HG02981 (cell line): ENCODE data around the gene LCP2.

Experiments
- ATAC-seq: cut with Tn5 transposase; IDR thresholded peaks from one replicate; pipeline ENCODE4 v1.9.1; 2021; ENCODE audit warnings: mild to moderate bottlenecking, moderate library complexity; ENCODE audit not compliant: unreplicated experiment

The LCP2 gene

DNA sequence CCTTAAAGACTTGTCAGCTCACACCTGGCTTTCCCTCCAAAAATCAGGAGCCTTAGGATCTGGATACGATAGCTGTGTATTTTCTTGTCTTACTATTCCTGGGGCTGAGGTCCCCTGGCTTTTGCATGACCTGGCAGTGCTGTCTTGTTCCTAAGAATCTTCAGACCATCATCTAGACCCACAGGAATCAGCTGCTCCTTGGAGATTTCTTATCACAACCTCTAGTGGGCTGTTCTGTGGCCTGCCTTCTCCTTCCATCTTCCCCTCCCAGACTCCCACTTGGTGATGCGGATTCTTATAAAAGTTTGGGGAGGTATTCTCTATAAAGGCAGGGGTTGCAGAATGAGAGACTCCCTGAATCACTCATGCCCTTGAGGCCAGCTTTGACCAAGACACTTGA lies 21.4 kb downstream of the LCP2 start:
- no peak for ATAC-seq

DNA sequence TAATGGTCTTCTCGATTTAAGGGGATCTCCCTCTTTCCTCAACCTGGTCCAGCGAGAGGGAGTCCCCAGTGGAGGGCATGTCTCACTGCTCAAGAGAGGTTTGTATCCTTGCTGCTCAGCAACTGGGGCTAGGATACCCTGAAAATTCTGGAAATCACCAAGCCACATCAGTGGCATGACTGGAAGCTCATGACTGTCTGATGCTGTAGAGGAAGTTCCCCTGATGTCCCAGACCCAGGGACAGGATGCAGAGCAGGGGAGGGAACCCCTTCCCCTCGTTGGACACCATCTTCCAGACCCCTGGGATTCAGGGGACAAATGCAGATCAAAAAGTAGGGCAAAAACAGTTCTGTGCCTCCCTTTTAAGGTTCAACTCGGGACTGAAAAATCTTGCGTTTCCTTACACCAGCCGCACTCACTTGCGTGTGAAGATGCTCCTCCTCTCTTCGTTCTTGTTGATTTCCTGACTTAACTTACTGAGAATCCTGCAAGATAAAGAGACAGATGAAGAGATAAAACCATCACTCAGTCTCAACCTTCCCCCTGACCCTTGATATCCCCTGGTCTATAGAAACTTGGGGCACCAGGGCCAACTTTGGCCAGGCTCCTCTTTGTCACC lies 22.1 kb downstream of the LCP2 start:
- no peak for ATAC-seq

DNA sequence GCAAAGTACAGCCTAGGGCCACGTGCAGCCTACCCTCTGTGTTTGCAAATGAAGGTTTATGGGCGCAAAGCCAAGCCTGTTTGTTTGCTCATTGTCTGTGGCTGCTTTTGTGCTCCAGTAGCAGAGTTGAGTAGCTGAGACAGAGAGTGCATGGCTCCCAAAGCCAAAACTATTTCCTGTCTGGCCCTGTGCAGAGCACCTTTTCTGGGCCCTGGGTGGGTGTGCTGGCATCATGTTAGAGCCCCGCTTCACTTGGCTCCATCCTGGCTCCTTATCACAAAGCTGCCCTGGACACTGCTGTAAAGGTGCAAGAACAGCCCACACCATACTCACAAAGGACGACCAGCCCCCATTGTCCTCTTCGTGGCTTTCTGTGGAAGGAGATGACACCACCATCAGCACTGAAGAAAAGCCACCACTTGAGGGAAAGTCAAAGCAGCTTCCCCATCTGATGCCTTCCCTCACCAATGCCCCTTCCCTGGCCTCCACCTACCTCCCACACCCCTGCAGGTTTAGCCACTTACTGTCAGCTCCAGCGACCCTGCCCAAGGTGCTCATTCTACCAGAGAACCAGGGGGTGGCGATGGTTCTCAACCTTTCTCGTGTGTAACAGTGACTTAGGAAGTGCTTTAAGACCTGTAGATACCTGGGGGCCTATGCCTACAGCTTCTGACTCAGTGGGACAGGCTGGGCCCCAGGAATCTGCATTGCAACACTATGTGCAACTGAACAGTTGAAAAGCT lies 23.4 kb downstream of the LCP2 start:
- ATAC-seq: no peak

DNA sequence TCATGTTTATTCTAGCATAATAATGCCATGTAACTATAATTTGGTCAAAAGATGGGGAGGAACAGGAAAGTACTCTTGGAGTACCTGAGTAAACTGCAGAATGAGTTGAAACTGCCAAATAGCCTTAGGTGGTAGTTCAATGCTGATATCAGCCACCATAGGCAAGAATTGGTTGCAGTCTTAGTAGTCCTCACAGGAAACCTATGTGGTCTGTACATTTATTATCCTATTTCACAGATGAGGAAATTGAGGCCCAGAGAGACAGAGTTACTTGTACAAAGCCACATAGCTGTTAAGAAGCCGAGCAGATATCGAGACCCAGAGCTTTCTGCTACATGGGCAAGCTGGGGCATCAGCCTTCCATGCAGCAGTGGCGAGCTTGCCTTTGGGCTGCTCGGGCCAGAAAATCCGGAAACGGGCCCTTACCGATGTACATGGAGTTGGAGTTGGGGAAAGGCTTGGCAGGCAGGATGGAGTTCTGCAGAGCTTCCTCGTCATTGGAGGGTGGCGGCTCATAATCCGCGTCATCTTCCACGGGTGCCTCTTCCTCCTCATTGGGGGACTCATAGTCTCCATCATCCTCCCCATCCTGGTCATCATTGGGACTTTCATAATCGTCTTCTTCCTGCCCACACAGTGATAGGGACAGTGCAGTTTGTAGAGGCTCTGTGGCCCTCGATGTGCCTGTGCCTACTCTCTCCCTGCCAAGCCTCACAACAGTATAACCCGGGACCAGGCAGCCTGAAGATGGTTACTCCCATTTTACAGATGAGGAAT lies 27.1 kb downstream of the LCP2 start:
- no peak for ATAC-seq

DNA sequence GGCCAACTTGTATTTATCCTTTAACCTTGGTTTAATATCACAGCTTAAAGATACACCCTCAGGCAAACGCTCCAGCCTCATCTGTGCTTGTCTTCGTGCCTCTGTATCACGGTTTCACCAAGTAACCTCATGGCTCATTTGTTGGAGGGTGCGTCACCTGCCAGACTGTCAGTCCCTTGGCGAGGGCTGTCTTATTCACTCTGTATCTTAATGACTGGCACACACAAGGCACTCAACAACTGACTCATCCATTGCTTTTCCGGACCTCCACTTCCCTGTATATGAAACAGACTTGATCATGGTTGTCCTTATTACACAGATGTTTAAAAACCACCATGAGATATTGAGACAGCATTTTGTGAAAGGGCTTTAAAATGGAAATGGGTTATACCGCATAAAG lies 28.0 kb downstream of the LCP2 start:
- no peak for ATAC-seq

DNA sequence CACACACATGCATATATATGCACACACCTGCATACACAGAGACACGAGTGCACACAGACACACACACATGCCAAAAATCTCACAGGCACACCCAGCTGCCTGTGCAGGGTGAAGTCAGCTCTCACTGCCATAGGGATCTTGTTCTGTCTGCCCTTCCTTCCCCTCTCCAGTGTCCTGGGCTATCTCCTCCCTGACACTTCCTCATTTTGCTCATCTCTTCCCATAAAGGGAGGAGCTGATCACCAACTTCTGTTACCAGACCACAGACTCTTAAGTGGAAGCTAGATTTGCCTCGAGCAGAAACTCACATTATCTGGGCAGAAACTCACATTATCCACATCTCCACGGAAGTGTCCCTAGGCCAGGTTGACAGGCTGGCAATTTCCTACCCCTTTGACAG lies 28.7 kb downstream of the LCP2 start:
- ATAC-seq: no peak

DNA sequence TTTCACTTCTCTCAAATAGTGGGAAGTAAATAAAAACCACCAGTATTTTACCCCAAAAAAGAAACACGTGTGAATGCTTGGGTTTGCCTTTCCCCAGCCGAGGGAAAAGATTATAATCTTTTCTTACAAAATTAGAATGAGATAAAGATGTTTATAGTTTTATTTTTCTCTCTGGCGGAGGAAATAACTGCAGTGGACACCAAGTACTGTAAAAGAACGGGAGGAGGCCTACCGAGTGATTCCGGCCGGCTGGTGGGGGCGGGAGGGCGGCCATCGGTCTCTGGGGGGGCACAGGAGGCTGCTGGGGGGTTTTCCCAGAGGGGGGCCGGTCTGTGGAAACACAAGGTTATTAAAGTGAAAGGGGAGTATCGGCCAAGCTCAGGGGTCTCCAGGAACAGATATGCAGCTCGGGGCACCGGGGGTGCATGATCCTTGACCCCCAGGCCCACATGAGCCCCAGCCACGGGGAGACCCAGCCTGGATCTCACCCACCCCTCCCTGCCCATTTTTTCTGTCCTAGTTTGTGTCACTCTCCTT lies 29.4 kb downstream of the LCP2 start:
- ATAC-seq: no peak

DNA sequence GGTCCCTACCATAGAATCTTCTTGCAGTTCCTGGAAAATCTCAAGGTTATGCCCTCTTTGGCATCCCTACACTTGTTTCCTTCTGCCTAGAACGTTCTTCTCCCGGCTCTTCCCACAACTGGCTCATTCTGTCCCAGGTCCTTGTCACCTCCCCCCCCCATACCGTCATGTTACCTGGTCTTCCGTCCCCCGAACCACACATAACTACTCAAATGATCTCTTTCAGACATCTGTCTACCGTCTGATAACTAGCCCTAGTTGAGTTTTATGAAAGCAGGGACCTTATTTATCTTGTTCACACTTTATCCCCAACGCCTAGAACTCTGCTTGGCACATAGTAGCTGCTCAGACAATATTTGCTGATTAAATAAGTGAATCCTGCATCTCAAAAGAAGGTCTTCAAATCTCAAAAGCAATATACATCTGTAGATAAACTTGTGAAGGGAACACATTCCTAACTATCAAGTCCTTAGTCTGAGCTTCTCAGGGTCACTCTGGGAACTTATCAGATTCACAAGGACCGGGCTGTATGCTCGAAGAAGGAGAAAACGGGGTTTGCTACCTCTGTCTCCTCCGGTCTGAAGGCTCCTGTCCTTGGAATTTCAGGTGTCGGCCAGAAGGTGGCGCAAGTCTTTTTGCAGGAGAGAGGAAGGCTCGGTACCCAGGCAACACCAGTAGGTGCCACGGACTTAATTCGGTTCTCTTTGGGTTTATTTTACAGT lies 30.0 kb downstream of the LCP2 start:
- peak; percentile 77 for ATAC-seq

DNA sequence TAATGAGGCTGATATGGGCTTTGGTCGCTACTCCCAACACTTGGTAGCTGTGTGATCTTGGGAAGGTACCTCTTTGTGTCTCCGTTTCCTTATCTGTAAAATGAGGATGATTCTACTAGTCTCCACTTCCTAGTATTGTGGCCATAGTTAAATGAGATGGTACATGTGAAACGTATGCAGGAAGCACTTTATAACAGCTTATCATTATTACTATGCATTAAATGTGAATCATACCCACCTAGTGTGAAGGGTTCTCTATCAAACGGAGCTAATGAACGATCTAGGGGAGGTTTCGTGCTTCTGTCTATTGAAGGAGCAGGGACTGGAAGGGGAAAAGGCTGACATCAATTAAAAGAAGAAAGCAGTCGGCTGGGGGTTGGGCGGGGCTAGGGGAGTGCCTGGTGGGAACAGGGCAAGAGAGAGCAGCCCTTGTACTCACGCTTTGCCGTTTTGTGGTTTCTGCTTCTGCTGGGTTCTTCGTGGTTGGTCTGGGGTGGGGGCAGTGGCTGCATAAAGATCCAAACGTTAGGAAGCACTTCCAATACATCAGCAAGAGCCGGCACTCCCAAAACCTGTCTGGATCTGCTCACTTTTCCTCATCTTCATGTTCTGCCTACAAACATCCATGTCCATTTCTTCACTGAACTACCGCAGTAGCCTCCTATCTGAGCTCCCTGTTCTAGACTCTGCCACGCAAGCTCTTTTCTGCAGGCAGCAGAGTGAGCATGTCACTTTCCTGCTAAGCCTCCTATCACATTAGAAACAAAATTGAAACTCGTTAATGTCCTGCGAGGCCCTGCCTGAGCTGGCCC lies 30.8 kb downstream of the LCP2 start:
- ATAC-seq: no peak

DNA sequence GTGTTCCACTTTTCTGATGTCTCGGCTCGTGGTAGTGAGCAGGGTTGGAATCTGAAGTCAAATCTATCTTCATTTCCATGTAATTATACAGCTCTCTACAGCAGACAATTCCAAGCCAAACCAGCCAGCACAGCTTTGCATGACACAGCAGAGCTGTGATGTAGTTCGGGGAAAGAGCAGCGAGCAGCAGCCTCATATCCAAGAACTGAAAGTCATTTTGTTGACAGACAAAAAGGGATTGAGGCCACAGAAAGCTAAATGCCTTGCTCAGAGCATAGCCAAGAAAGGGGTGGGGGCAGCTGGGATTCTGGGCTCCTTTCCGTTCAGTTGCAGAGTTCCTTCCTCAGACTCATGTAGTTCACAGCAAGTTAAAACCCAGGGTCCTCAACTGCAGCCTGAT lies 32.1 kb downstream of the LCP2 start:
- ATAC-seq: no peak

DNA sequence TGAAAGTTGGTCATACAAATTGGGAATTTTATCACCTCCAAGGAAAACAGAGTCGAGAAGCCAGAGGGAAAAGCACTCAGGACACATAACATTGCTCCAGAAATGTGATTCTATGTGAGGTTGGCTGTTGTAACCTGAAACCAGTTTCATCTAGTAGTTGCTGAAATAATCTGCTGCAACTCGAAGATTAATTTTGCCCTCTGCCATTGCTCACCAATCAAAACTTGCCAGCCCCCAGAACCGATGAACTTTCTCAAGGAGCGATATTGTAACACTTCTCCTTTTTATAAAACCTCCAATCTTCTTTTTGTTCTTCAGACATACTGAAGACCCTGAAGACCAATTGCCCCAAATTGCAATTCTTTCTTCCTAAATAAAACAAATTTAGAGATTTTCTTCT lies 33.7 kb downstream of the LCP2 start:
- ATAC-seq: no peak

DNA sequence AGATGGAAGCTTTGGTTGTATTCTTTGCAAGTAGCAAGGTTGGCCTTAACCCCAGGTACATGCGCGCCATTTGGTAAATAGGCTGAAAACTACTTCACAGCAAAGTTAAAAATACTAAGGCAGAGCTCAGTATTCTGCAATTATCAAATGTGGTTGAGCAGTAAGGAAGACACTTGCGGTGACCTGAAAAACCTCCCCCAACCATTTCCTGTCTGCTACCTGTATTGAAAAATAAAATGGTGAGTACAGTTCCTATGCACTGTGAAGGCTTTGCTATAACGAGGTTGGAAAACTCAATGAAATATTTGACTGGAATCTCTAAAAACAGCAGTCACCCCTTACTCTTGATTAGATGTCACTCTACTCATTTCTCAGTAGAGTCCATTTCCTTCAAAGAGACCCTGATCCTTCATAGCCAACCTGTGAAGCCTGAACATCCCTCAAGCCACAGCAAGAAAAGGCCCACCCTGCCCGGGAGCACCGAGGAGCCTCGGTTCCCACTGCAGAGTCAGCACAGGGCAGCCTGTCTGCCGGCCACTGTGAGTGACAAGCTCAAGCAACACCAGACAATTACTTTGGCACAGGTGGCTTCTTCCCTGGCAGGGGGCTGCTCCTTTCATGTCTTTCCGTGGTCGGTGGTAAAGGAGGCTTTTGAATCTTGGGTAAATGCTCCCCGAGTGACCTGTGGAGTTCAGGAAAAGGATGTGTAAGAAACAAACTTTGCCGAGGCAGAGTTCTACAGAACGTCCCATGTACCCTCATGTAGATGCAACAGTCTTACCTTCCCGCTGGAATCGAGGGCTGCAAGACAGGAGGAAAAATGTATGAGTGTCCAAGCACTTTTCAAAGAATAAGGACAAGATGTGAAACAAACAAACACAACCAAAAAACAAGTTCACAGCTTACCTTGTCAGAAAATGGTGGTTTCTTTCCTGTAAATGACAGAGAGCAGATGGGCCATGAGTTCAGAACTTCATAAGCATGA lies 35.2 kb downstream of the LCP2 start:
- no peak for ATAC-seq

DNA sequence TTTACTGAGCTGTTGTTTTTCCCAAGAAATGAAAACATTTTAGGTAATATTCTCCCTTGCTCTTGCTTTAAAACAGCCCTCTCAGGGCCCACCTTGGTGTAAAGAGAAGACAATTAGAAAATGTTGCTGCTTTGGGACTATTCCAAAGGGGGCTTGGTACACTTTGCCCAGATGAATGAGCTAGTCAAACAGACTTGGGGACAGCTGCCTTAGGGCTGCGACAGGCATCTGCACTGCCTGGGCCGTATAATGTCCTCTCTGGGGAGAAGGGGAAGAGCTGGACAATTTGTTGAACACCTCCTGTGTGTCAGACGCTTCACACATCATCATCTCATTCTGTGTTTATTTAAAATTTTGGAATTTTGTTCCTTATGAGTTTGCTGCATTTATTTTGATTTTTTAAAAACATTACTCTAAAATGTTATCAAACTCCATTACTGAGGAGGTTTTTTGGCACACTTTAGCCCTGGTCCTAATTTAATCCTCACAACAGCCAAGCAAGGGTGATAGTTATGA lies 36.0 kb downstream of the LCP2 start:
- ATAC-seq: no peak

DNA sequence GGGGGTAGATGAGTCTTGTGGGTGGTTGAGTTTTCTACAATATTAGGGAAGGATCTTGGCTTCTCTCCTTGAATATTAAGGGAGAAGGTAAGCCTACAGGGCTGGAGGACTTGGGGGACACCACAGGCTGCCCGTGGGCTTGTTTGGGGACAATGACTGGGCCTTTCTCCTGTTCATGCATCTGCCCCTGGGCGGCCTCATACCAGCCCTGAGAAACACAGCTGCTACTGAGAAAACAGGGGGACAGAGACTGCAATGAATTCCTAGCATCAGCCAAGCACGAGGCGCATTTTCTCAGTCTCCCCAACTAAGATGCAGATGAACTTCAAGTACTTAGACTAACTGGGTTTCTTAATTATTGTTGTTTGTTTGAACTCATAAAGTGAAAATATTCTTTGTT lies 40.2 kb downstream of the LCP2 start:
- ATAC-seq: no peak

DNA sequence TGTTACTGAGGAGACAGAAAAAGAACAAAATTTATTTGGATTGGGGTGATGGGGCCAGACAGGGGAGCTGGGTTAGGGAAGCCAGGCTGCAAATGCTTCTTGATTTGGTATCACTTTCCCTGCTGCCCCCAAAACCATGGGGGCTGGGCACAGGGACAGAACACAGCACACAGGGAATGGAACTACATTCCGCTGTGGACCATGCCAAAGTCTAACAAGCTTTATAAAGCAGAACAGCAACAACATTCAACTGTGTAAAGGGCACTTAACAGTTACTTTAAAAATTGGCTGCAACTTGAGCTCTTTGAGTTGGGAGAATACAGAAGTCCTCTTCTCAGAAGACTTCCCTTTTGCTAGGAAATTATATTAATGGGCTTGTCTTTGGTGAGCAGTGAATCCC lies 41.0 kb downstream of the LCP2 start:
- ATAC-seq: no peak

DNA sequence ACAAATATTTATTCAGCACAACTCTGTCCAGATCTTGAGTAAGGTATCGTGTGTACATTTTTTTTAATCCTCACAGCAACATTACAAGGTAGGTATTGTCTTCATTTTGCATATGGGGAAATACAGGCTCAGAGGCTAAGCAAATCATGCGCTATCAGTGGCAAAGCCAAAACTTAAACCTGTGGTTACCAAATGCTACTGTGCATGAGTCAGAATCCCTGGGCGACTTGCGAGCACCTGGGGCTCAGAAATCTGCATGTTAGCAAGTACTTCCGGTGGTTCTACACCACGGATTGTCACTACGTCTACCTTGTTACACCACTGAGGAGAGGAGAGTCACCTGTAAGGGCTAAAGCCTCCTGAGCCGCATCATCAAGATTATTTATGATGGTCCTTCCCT lies 43.5 kb downstream of the LCP2 start:
- ATAC-seq: peak; percentile 96

DNA sequence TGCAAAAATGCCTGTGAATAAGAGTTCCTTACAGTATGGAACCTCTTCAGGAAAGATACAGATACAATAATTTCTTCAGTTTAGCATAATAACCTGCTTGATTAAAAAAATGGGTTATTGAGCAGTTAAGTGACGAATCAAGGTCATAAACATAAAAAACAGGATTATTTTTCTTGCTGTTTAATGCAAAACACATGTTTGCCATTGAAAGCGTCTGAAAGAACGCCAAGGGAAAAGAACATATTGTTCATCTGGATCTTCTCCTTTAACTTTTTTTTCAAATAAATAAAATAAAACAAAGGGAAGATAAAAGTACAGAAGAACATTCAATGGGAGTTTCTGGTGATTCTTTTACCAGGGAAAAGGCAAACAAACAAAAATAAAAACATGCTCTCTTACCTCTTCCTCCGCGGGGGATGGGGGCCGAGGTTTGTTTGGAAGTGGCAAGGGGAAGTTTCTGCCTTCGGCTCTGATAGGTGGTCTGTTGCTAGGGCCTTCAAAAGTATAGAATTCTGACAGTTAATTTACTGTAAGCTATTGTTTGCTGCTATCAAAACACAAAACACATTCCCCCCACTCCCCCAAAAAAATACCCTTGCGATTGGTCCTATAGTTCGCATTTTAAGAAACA lies 44.7 kb downstream of the LCP2 start:
- no peak for ATAC-seq

DNA sequence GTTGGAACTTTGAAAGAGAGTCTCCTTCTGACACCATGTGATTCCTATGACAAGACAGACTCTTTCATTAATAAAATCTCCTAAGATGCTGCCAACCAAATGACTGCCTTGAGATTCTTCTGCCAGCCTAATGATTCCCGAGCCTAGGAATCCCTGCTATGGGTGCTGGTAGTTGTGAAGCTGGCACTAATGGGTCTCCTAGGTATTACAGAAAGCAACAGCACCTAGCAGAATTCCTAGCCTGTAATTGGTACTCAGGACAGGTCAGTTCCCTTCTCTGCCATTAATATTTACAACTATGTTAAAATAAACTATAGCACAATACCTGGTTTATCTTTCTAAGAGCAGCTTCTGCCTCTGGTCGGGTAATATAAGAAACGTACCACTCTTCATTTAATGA lies 45.5 kb downstream of the LCP2 start:
- no peak for ATAC-seq

DNA sequence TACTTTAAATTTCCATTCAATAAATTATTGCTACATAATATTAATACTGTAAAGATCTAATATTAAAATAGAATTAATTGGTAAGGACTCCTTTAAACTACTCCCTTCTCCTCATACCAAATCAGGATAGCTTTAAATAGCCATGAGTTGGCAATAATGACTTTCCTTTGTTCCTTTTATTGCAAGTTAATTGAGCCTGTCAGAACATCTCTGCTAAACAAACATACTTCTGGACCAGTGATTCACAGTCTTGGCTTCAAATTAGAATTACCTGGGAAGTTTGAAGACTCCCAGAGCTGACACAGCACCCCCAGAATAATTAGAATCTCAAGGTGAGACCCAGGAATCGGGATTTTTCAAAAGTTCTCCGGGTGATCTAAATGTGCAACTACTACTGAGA lies 46.1 kb downstream of the LCP2 start:
- no peak for ATAC-seq
